Lung (tissue), 12 donors: ENCODE results near the gene EEF1AKMT2. TPM values are rescaled to one million over a fixed set of nuclear protein-coding genes. Genes with fewer than 3 reads are reported as not detected.

Experiments used
- ATAC-seq: fragments of 200-7000 bp; cut with Tn5 transposase; one replicate; pipeline ENCODE4 v1.9.1; 2020; ENCODE audit warnings: moderate number of reproducible peaks; ENCODE audit not compliant: insufficient read depth, low FRiP score
- DNase-seq, 3 donors: peaks; one replicate each; pipeline ENCODE4 v3.0.0-alpha.2; 2013 to 2017
- H3K27ac ChIP-seq, 2 donors: one replicate each; pipeline ENCODE4 v1.5.1; 2013; ENCODE audit warnings: mild to moderate bottlenecking in 2 of 2, moderate library complexity in 2 of 2, control low read depth in 1 of 2, inconsistent platforms in 1 of 2, low read depth in 1 of 2, low read length in 1 of 2
- H3K27me3 ChIP-seq, 3 donors: one replicate each; pipeline ENCODE4 v1.5.1; 2013; ENCODE audit warnings: low read length in 2 of 3; ENCODE audit not compliant: control insufficient read depth in 3 of 3, insufficient read depth in 3 of 3
- H3K36me3 ChIP-seq, 4 donors: one replicate each; pipeline ENCODE4 v1.5.1; 2013; ENCODE audit warnings: low read length in 4 of 4, mild to moderate bottlenecking in 1 of 4, moderate library complexity in 1 of 4; ENCODE audit not compliant: control insufficient read depth in 4 of 4, insufficient read depth in 4 of 4
- H3K4me1 ChIP-seq, 5 donors: one replicate each; pipeline ENCODE4 v1.5.1; 2013; ENCODE audit warnings: low read length in 5 of 5, mild to moderate bottlenecking in 2 of 5, moderate library complexity in 1 of 5; ENCODE audit not compliant: control insufficient read depth in 5 of 5, insufficient read depth in 5 of 5
- H3K4me3 ChIP-seq: one replicate; pipeline ENCODE4 v1.5.1; 2013; ENCODE audit warnings: mild to moderate bottlenecking, control low read depth, moderate library complexity
- H3K9ac ChIP-seq, 2 donors: one replicate each; pipeline ENCODE4 v1.5.1; 2013; ENCODE audit warnings: low read length in 2 of 2, control low read depth in 1 of 2; ENCODE audit not compliant: insufficient read depth in 1 of 2
- H3K9me3 ChIP-seq, 4 donors: one replicate each; pipeline ENCODE4 v1.5.1; 2013; ENCODE audit warnings: low read length in 3 of 4, mild to moderate bottlenecking in 1 of 4, moderate library complexity in 1 of 4; ENCODE audit not compliant: control insufficient read depth in 4 of 4, insufficient read depth in 3 of 4
- CTCF ChIP-seq: IDR thresholded peaks from 2 replicates; pipeline ENCODE4 v1.5.1; 2012; ENCODE audit warnings: mild to moderate bottlenecking; ENCODE audit errors: control extremely low read depth, extremely low read depth
- WGBS, 2 donors: extraction: QIAGEN DNeasy Blood & Tissue Kit; methylation state at CpG; one replicate each; pipeline ENCODE4 v1.1.7; 2013; 5-methylcytosine and 5-hydroxymethylcytosine counted together
- polyA plus RNA-seq, 2 donors: library from polyadenylated mRNA; stranded (reverse); fragments of 200-250 nt; gene quantifications; one replicate each; pipeline ENCODE4 v1.2.1, GENCODE V29; 2013
- total RNA-seq, 2 donors: library from RNA; depleted of rRNA in 1 of 2; stranded (reverse); fragments of >200 nt in 1 of 2; gene quantifications; one replicate each; pipeline ENCODE4 v1.2.1, GENCODE V29; 2014 to 2021
- donor health status: control.
- donor health status: control.
- donor health status: Bipolar disorder and iron deficiency.
- donor health status: healthy.
- donor health status: DM: yes; HTN: yes; CAD: no.

EEF1AKMT2 gene
- total and polyA plus RNA-seq, 4 donors, result 9.0 to 37.9 (median 16.0) TPM

GRCh38 chr10:124830445-124830844, 38.8 kb upstream of the EEF1AKMT2 start:
- H3K27me3 ChIP-seq, result no peaks in the 10 kb centered on the region
- H3K9ac ChIP-seq, result no peak overlapping the region
- no peaks in the 10 kb centered on the region for H3K4me1 ChIP-seq
- no peaks in the 10 kb centered on the region for H3K9me3 ChIP-seq
- H3K27ac ChIP-seq, result no peak overlapping the region
- peaks cover 21 to 48% (median 34%) of the 10 kb centered on the region in 4 donors for H3K36me3 ChIP-seq
- no peak overlapping the region for H3K4me3 ChIP-seq
- no peak for DNase-seq
- no peak for TF ChIP-seq CTCF
- ATAC-seq, result no peak

DNA sequence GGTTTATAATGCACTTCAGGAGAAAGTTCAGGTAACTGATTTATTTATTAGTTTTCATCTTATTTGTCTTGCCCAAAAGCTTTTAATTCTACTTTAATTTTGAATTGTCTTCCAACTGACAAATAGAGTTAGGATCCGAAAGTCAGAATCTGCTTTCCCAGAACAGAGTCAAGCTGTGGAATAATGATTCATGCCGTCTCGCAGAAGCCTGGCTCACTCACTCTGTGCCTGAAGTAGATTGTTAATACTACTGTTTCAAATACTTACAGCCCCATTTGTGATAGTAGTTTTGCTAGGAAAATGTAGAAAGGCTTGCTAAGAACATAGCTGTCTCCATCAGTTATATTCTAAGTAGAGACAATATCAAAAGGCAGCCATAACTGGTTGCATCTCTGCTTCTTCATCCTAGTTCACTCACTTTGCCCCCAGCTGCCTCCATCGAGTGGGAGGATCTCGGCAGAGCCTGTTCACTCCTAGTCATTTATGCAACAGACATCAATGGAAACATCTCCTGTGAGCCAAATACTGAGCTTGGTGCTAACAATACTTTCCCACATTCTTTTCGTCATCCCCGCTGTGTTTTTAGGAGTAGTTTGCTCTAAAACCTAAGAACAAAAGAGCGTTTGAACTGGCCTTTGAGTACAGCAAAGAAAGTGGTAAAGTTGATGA, 37.9 kb upstream of the EEF1AKMT2 start:
- ATAC-seq (no peak), DNase-seq (no peak)
- no peak for TF ChIP-seq CTCF
- no peaks in the 10 kb centered on the region for H3K4me1 ChIP-seq
- no peaks in the 10 kb centered on the region for H3K27me3 ChIP-seq
- no peaks in the 10 kb centered on the region for H3K9me3 ChIP-seq
- no peak overlapping the region for H3K4me3 ChIP-seq
- H3K9ac ChIP-seq, result no peak overlapping the region
- H3K27ac ChIP-seq, result no peak overlapping the region
- 97% methylated on average over 8 of the region's 8 CpGs for WGBS, 2 donors
- H3K36me3 ChIP-seq, result peaks cover 20 to 46% (median 31%) of the 10 kb centered on the region in 4 donors

- no peak overlapping the region for H3K4me3 ChIP-seq
- DNase-seq (peak in 2 of 3 donors; percentile 31 to 42), ATAC-seq (no peak)
- 41 to 53% methylated on average over 3 of the region's 3 CpGs for WGBS, 2 donors
- H3K4me1 ChIP-seq, result no peaks in the 10 kb centered on the region
- TF ChIP-seq CTCF, result no peak
- no peaks in the 10 kb centered on the region for H3K9me3 ChIP-seq
- H3K27ac ChIP-seq, result no peak overlapping the region
- no peaks in the 10 kb centered on the region for H3K27me3 ChIP-seq
- H3K9ac ChIP-seq, result no peak overlapping the region
- H3K36me3 ChIP-seq, result peaks cover 16 to 33% (median 23%) of the 10 kb centered on the region in 4 donors
Measured at GRCh38 chr10:124827474-124827873, 35.8 kb upstream of the EEF1AKMT2 start.

DNA sequence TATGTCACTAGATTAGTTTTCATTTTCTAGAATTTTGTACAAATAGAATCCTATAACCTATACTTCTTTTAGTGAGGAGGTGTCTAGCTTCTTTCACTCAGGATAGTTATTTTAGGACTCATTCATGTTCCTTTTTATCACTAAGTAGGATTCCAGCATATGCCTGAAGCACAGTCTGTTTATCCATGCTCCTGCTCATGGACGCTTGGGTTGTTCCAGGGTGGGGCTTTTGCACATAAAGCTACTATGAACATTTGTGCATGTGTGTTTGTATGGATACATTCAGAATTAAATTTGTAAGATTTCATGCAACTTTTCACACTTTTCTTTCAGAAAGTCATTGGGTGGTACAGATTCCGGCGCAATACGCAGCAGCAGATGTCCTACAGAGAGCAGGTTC, 34.6 kb upstream of the EEF1AKMT2 start:
- no peaks in the 10 kb centered on the region for H3K9me3 ChIP-seq
- ATAC-seq (no peak), DNase-seq (no peak)
- no peak for TF ChIP-seq CTCF
- peaks cover 21 to 37% (median 23%) of the 10 kb centered on the region in 4 donors for H3K36me3 ChIP-seq
- no peak overlapping the region for H3K9ac ChIP-seq
- H3K4me1 ChIP-seq, result no peaks in the 10 kb centered on the region
- no peaks in the 10 kb centered on the region for H3K27me3 ChIP-seq
- H3K4me3 ChIP-seq, result no peak overlapping the region
- H3K27ac ChIP-seq, result no peak overlapping the region
- 96 to 97% methylated on average over 4 of the region's 4 CpGs for WGBS, 2 donors
